Smooth muscle cell of the pulmonary artery (primary cell): Measurements from ENCODE around the gene LRP4. TPM values are rescaled to one million over a fixed set of nuclear protein-coding genes. Genes with fewer than 3 reads are reported as not detected.

ENCODE experiments used
- total RNA-seq: library from RNA; depleted of rRNA; stranded (reverse); fragments of >200 nt; gene quantifications from 2 replicates; pipeline ENCODE4 v1.2.3, GENCODE V29; 2014

The LRP4 gene
- 6.9 and 8.1 TPM in 2 replicates for total RNA-seq

GRCh38 chr11:46918083-46918787 lies at the start of gene LRP4:
LRP4 (minus strand) TSS chr11:46918550; CDS start chr11:46918379, 171 bp downstream.

GRCh38 chr11:46936138-46937110 lies 18.1 kb upstream of the LRP4 start, which contains the start of gene CSTPP1:
CSTPP1 (plus strand) TSS chr11:46936761; CDS start chr11:46936806, 45 bp downstream.

GRCh38 chr11:46845740-46846509 lies 72.4 kb downstream of the LRP4 start, which contains the start of gene CKAP5:
CKAP5 (minus strand) TSS chr11:46846280; CDS start chr11:46821231, 25,049 bp downstream.

Other genes starting within 250 kb of the LRP4 start
- 81.7 and 86.8 TPM in 2 replicates for gene ARHGAP1, start 217.9 kb downstream of the LRP4 start, total RNA-seq
- 6.5 and 10.1 TPM in 2 replicates for gene ZNF408, start 217.5 kb downstream of the LRP4 start, total RNA-seq
- gene F2, start 199.3 kb downstream of the LRP4 start, total RNA-seq = not detected in 2 replicates
- 87.2 and 96.4 TPM in 2 replicates for gene CKAP5, start 72.3 kb downstream of the LRP4 start, total RNA-seq
- gene CSTPP1, start 18.2 kb upstream of the LRP4 start, total RNA-seq = 21.5 and 23.6 TPM in 2 replicates